ENCODE results near the gene GRIA4. TPM values are rescaled to one million over a fixed set of nuclear protein-coding genes. Genes with fewer than 3 reads are reported as not detected.

The GRIA4 gene
- total RNA-seq, 1 experiment from 2014 or later = not detected

- Histone ChIP-seq H3K27me3 (replicated peaks; ENCODE audit: insufficient read depth, low read depth, low read length, poor library complexity) (no peaks in the 10 kb centered on the region), H3K4me1 (ENCODE audit: insufficient read depth, low read length, poor library complexity, severe bottlenecking) (no peaks in the 10 kb centered on the region), H3K9me3 (ENCODE audit: low read depth, low read length, poor library complexity, severe bottlenecking) (no peaks in the 10 kb centered on the region), H3K36me3 (ENCODE audit: insufficient read depth, low read length, poor library complexity, severe bottlenecking) (no peaks in the 10 kb centered on the region), H3K27ac (ENCODE audit: low read depth, low read length, poor library complexity, severe bottlenecking) (no peak overlapping the region), H3K4me3 (ENCODE audit: low read depth, low read length, poor library complexity, severe bottlenecking) (no peak overlapping the region)
- DNase-seq (ENCODE audit: low spot score) = no peak
- BruUV-seq (replicated peaks) = no TSS peak
- no peak for TF ChIP-seq EZH2 (IDR thresholded peaks at IDR 0.05; ENCODE audit: borderline replicate concordance, low read depth, low read length, poor library complexity, severe bottlenecking)
- TF ChIP-seq, protein P1, sequence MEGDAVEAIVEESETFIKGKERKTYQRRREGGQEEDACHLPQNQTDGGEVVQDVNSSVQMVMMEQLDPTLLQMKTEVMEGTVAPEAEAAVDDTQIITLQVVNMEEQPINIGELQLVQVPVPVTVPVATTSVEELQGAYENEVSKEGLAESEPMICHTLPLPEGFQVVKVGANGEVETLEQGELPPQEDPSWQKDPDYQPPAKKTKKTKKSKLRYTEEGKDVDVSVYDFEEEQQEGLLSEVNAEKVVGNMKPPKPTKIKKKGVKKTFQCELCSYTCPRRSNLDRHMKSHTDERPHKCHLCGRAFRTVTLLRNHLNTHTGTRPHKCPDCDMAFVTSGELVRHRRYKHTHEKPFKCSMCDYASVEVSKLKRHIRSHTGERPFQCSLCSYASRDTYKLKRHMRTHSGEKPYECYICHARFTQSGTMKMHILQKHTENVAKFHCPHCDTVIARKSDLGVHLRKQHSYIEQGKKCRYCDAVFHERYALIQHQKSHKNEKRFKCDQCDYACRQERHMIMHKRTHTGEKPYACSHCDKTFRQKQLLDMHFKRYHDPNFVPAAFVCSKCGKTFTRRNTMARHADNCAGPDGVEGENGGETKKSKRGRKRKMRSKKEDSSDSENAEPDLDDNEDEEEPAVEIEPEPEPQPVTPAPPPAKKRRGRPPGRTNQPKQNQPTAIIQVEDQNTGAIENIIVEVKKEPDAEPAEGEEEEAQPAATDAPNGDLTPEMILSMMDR (conservative IDR thresholded peaks at IDR 0.05; ENCODE audit: low read depth, low read length) = no peak
- intact Hi-C loops (cut with micrococcal nuclease; ENCODE audit: unreplicated experiment) = no loop called here
- ChIA-PET POLR2A (ENCODE audit: low non-redundant PET) (no interaction called here), CTCF (no interaction called here)
Observed at GRCh38 chr11:105988197-105988596, 378.3 kb downstream of the GRIA4 start.

- intact Hi-C loops (cut with micrococcal nuclease; ENCODE audit: unreplicated experiment) = no loop called here
Observed at GRCh38 chr11:105989124-105989523, 379.3 kb downstream of the GRIA4 start.

GRCh38 chr11:105991888-105992287 lies 382.0 kb downstream of the GRIA4 start:
- POLR2A ChIA-PET (ENCODE audit: low non-redundant PET) = no interaction called here
- TF ChIP-seq, protein P1 (conservative IDR thresholded peaks at IDR 0.05; ENCODE audit: low read depth, low read length) = no peak
- no peak for TF ChIP-seq EZH2 (IDR thresholded peaks at IDR 0.05; ENCODE audit: borderline replicate concordance, low read depth, low read length, poor library complexity, severe bottlenecking)
- no peaks in the 10 kb centered on the region for H3K9me3 ChIP-seq (ENCODE audit: low read depth, low read length, poor library complexity, severe bottlenecking)
- intact Hi-C loops (cut with micrococcal nuclease; ENCODE audit: unreplicated experiment) = no loop called here
- CTCF ChIA-PET = no interaction called here
- no TSS peak for BruUV-seq (replicated peaks)
- H3K4me1 ChIP-seq (ENCODE audit: insufficient read depth, low read length, poor library complexity, severe bottlenecking) = no peaks in the 10 kb centered on the region
- DNase-seq (ENCODE audit: low spot score) = no peak
- no peaks in the 10 kb centered on the region for H3K36me3 ChIP-seq (ENCODE audit: insufficient read depth, low read length, poor library complexity, severe bottlenecking)
- no peak overlapping the region for H3K4me3 ChIP-seq (ENCODE audit: low read depth, low read length, poor library complexity, severe bottlenecking)
- no peaks in the 10 kb centered on the region for H3K27me3 ChIP-seq (replicated peaks; ENCODE audit: insufficient read depth, low read depth, low read length, poor library complexity)
- no peak overlapping the region for H3K27ac ChIP-seq (ENCODE audit: low read depth, low read length, poor library complexity, severe bottlenecking)

More at GRCh38 chr11:105989124-105989523, 379.3 kb downstream of the GRIA4 start:
- ChIA-PET CTCF (no interaction called here), POLR2A (ENCODE audit: low non-redundant PET) (no interaction called here)
- Histone ChIP-seq H3K4me3 (ENCODE audit: low read depth, low read length, poor library complexity, severe bottlenecking) (no peak overlapping the region), H3K27me3 (replicated peaks; ENCODE audit: insufficient read depth, low read depth, low read length, poor library complexity) (no peaks in the 10 kb centered on the region), H3K4me1 (ENCODE audit: insufficient read depth, low read length, poor library complexity, severe bottlenecking) (no peaks in the 10 kb centered on the region), H3K9me3 (ENCODE audit: low read depth, low read length, poor library complexity, severe bottlenecking) (no peaks in the 10 kb centered on the region), H3K36me3 (ENCODE audit: insufficient read depth, low read length, poor library complexity, severe bottlenecking) (no peaks in the 10 kb centered on the region), H3K27ac (ENCODE audit: low read depth, low read length, poor library complexity, severe bottlenecking) (no peak overlapping the region)
- TF ChIP-seq, protein P1 (conservative IDR thresholded peaks at IDR 0.05; ENCODE audit: low read depth, low read length) = no peak
- no peak for TF ChIP-seq EZH2 (IDR thresholded peaks at IDR 0.05; ENCODE audit: borderline replicate concordance, low read depth, low read length, poor library complexity, severe bottlenecking)
- BruUV-seq (replicated peaks) = no TSS peak
- no peak for DNase-seq (ENCODE audit: low spot score)

All from A673 (cell line).